ENCODE results near the gene ARHGEF39. TPM values are rescaled to one million over a fixed set of nuclear protein-coding genes. Genes with fewer than 3 reads are reported as not detected.

The ARHGEF39 gene
- total RNA-seq, 1 donor from 2014 or later: 0.22 TPM

GRCh38 chr9:35680331-35681105, 15.5 kb upstream of the ARHGEF39 start:
- no peak for ATAC-seq
- intact Hi-C loops (cut with DNase I): no loop called here
- no peak for DNase-seq (ENCODE audit: missing footprints)

GRCh38 chr9:35679766-35680330, 14.9 kb upstream of the ARHGEF39 start:
- ATAC-seq (no peak), DNase-seq (ENCODE audit: missing footprints) (no peak)
- intact Hi-C loops (cut with DNase I): no loop called here

- intact Hi-C loops (cut with DNase I): no loop called here
- DNase-seq (ENCODE audit: missing footprints): no peak
- no peak for ATAC-seq
Measured at GRCh38 chr9:35679091-35679490, 14.1 kb upstream of the ARHGEF39 start.

GRCh38 chr9:35675732-35676392, 10.9 kb upstream of the ARHGEF39 start:
- intact Hi-C loops (cut with DNase I): no loop called here
- ATAC-seq: peak; percentile 62
- DNase-seq (ENCODE audit: missing footprints): peak; percentile 65

- ATAC-seq (peak; percentile 2), DNase-seq (ENCODE audit: missing footprints) (no peak)
- intact Hi-C loops (cut with DNase I): no loop called here
Measured at GRCh38 chr9:35675204-35675603, 10.2 kb upstream of the ARHGEF39 start.

GRCh38 chr9:35674025-35674361, 9.0 kb upstream of the ARHGEF39 start:
- intact Hi-C loops (cut with DNase I): no loop called here
- ATAC-seq: no peak
- no peak for DNase-seq (ENCODE audit: missing footprints)

- DNase-seq (ENCODE audit: missing footprints) (no peak), ATAC-seq (peak; percentile 79)
- intact Hi-C loops (cut with DNase I): no loop called here
Measured at GRCh38 chr9:35673132-35674024, 8.4 kb upstream of the ARHGEF39 start, which contains the start of gene CA9. Gene CA9, plus strand, starts transcription at chr9:35673928. Its CDS starts 32 bp downstream, at chr9:35673960.

GRCh38 chr9:35669331-35670145, 4.5 kb upstream of the ARHGEF39 start:
- DNase-seq (ENCODE audit: missing footprints) (no peak), ATAC-seq (no peak)
- intact Hi-C loops (cut with DNase I): no loop called here

- ATAC-seq (no peak), DNase-seq (ENCODE audit: missing footprints) (no peak)
- intact Hi-C loops (cut with DNase I): no loop called here
Measured at GRCh38 chr9:35667939-35668338, 2.9 kb upstream of the ARHGEF39 start.

- ATAC-seq: no peak
- DNase-seq (ENCODE audit: missing footprints): no peak
- intact Hi-C loops (cut with DNase I): no loop called here
Measured at GRCh38 chr9:35666549-35666948, 1.6 kb upstream of the ARHGEF39 start.

GRCh38 chr9:35666045-35666444, 1.1 kb upstream of the ARHGEF39 start:
- no peak for DNase-seq (ENCODE audit: missing footprints)
- no peak for ATAC-seq
- intact Hi-C loops (cut with DNase I): no loop called here

- no peak for DNase-seq (ENCODE audit: missing footprints)
- ATAC-seq: no peak
- intact Hi-C loops (cut with DNase I): no loop called here
Measured at GRCh38 chr9:35665471-35665818, 450 bp upstream of the ARHGEF39 start.

- no peak for ATAC-seq
- intact Hi-C loops (cut with DNase I): no loop called here
- no peak for DNase-seq (ENCODE audit: missing footprints)
Measured at GRCh38 chr9:35662437-35662836, 2.6 kb downstream of the ARHGEF39 start.

- intact Hi-C loops (cut with DNase I): loop anchor here (2.0 kb wide), 1 partner anchor 29 kb away; no protein-coding TSS in a partner anchor
- ATAC-seq (no peak), DNase-seq (ENCODE audit: missing footprints) (no peak)
Measured at GRCh38 chr9:35661756-35662350, 3.1 kb downstream of the ARHGEF39 start.

- ATAC-seq (no peak), DNase-seq (ENCODE audit: missing footprints) (no peak)
Measured at GRCh38 chr9:35660966-35661415, 4.0 kb downstream of the ARHGEF39 start.

GRCh38 chr9:35659340-35659739, 5.7 kb downstream of the ARHGEF39 start:
- intact Hi-C loops (cut with DNase I): loop anchor here (2.0 to 5.0 kb wide), 3 partner anchors 55 to 168 kb away; partner anchors contain the start of genes FAM221B, TESK1 and TMEM8B
- DNase-seq (ENCODE audit: missing footprints) (no peak), ATAC-seq (peak; percentile 2)

More at GRCh38 chr9:35660966-35661415, 4.0 kb downstream of the ARHGEF39 start:
- intact Hi-C loops (cut with DNase I): loop anchor here (2.0 kb wide), 1 partner anchor 30 kb away; no protein-coding TSS in a partner anchor

- intact Hi-C loops (cut with DNase I): loop anchor here (2.0 to 5.0 kb wide), 3 partner anchors 54 to 168 kb away; partner anchors contain the start of genes FAM221B, TESK1 and TMEM8B
- DNase-seq (ENCODE audit: missing footprints) (no peak), ATAC-seq (peak; percentile 9)
Measured at GRCh38 chr9:35658968-35659220, 6.1 kb downstream of the ARHGEF39 start.

Data from Right ventricle myocardium inferior (tissue), 1 donor.